HG02642 (cell line): Measurements from ENCODE around the gene ZNF451.

Experiments used
- ATAC-seq: cut with Tn5 transposase; IDR thresholded peaks from one replicate; pipeline ENCODE4 v1.9.1; 2021; ENCODE audit warnings: mild to moderate bottlenecking; ENCODE audit not compliant: unreplicated experiment, poor library complexity

The ZNF451 gene

DNA sequence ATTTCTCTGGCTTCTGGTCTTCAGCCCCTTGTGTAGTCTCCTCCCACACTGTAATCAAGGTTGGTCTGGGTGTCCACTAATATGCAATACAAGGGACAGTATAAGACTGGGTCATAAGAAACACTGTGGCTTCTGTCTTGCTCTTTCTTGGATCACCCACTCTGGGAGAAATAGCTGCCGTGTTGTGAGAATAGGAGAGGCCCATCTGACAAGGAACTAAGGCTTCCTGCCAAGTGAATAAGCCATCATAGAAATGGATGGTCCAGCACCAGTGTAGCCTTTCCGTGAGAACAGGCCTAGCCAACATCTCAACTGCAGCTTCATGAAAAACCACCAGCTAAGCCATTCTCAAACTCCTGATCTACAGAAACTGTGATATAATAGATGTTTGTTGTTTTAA lies 105.5 kb downstream of the ZNF451 start:
- ATAC-seq = no peak

DNA sequence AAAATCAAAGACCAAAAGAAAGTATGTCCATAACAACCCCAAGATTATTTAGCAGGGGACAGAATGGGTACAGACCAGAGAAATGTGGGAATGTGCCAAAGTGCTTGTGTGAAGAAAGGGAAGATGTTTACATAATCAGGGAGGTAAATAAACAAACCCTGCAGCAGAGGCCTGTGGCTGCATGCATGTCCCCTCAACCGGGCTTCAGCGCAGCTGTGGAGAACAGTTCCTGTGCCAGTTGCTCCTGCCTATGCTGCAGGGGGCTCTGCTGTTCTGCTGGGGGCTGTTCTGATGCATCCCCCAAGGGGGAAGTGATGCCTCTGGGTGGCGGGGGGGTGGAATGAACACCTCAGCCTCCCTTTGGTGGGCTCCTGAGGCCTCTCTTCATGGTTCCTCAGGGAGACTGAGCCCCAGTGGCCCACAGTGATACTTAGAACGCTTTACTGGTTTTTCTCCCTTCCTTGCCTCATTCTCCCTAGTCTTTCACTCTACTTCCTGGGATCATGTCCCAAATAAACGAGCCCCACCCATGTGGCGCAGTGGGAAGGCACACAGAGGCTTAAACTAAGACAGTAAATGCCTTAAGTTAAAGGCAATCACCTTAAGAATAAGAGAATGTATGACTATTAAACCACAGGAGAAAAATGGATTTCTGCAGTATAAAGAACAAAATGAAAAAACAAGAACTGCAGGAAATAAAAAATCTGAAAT lies 109.1 kb downstream of the ZNF451 start:
- no peak for ATAC-seq

DNA sequence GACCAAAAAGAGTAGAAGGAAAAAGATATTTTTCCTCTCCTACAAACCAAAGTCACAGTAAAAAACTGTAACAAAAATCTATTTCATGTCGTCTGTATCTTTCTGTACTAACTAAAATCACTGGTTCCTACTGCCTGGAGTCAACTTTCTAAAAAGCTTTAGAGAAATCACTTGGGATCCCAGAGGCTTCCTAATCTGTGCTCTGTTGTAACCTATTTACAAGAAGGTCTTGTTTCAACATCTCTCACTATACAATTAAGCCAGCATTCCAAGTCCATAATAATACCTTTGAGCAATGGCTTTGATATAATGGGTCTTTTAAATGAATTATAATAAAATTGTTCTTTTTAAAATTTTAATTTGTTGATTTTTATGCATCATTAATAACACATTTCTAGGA lies 111.7 kb downstream of the ZNF451 start:
- no peak for ATAC-seq

DNA sequence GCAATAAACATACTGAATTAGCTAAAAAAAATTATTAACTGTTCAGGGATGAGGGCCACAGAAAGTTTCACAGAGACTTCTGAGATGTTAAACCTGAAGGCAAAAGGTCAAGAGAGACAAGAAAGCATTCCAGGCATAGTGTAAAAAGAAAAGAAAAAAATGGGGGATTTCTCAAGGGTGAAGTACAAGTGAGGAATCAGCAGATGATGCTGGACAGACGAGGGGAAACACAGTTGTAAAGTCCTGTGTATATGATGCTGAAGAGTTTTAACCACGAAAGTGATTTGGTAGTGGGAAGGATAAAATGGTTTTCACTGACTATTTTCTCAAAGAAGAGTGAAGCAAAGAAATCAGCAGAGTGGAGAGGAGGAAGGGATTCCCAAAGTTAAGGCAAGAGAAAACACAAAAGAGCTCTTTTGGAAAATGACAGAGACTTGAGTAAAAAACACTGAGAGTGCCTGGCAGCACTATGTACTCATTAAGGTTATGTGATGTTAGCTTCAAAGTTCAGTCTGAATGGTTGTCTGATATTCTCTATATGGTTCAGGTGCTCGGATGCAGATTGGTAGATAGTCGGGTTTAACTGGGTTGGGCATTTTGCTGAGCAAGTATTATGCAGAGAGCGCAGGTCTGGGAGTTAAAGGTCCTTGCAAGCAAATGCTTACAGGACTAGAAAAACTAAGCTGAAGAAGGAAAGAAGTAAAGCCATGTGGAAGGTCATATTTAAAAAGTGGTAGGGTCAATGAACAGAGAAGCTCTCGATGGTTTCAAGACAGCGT lies 115.8 kb downstream of the ZNF451 start:
- no peak for ATAC-seq

DNA sequence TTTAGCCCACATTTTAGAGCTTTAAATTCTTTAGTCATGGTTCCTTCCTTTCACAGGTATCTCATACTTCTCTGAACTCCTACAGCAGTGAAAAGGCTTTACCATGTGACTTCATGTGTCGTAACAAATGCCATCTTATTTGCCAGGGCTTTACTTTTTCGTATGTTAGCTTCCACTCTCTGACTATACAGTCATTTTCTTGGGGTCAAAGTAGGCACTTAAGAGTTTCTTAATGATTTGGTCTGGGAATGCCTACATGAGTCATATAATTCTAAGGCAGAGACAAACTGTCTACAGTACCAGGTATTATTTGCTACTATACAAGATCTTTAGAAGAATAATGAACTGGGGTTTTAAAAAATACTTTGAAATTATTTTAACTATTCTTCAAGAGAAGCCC lies 117.2 kb downstream of the ZNF451 start:
- no peak for ATAC-seq

DNA sequence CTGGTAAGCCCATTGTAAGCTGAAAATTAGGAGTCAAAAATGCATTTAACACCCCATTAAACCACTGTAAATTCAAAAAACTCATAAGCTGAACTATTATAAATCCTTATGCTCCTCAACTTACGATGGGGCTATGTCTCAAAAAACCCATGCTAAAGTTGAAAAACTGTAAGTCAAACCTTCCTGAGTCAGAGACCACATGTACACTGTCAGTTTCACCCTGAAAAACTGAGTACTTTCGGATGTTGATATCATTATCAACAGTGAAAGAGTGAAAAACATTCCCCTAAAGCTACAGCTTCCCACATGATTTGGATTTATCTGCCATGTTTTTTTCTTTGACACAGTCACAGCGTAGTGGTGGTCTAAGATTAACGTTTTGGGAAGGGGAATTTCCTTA lies 117.9 kb downstream of the ZNF451 start:
- no peak for ATAC-seq

DNA sequence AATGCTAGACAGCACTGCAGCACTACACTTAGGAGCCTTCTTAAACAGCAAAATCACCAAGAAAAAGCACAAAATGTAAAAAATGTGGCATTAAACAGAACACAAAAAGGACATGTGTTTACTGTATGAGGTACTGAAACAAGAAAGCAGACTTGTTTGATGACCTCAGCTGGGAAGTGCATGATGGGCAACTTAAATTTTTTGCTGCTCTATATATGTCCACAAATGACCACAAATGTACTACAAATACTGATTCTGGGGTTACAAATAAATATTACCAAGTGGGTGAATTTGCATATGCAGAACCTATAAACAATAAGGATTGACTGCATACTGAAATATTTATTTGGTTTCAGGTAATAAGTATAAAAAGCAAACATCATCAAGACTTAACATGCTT lies 119.0 kb downstream of the ZNF451 start:
- no peak for ATAC-seq

DNA sequence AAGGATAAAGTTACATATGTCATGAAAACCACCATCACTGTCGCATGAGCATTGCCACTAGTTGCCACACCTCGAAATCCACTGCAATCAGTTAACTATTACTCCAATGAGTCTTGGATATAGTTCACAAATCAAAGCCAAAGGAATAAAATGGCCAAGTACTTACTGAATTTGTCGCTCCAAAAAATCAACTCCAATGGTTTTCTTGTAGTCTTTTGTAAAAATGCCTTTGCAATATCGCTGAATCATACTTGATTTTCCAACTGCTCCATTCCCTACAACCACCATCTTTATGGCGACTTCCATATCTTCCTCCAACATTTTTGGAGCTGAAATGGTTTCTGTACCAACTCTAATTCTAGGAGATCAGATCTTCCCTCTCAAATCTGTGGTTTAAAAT lies 120.1 kb downstream of the ZNF451 start:
- ATAC-seq = no peak

DNA sequence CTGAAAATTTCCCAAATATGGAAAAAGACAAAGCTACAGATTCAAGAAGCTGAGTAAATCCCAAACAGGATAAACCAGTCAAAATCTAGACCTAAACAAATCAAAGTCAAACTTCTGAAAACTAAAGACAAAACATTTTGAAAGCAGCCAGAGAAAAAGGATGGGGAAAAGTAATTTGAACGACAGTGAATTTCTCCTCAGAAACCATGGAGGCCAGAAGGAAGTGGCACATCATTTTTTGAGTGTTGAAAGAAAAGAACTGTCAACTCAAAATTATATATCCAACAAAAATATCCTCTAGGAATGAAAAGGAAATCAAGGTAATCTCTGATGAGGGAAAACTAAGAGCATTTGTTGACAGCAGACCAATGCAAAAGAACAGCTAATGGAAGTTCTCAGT lies 125.3 kb downstream of the ZNF451 start:
- ATAC-seq = no peak

DNA sequence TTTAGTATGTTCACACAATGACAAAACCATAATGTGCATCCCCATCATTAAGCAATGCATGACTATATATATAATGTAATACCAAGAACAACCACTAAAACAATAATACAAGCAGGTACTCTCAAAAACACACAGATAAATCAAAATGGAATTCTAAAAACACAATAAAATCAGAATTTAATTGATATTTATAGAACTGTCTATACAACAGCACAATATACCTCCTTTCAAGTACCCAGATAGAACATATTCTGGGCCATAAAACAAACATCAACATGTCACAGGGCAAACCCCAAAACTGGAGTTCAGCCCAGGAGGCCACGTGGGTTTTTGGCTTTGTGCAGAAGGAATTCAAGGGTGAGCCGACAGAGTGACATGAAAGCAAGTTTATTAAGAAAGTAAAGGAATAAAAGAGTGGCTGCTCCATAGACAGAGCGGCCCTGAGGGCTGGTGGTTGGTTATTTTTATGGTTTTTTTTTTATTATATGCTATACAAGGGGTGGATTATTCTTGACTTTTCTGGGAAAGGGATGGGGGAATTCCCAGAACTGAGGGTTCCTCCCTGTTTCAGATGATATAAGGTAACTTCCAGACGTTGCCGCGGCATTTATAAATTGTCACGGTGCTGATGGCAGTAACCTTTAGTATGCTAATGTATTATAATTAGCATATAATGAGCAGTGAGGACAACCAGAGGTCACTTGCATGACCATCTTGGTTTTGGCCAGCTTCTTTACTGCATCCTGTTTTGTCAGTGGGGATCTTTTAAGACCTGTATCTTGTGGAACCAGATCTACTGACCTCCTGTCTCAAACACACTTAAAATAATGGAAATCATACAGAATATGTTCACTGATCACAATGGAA lies 126.5 kb downstream of the ZNF451 start:
- ATAC-seq = no peak

DNA sequence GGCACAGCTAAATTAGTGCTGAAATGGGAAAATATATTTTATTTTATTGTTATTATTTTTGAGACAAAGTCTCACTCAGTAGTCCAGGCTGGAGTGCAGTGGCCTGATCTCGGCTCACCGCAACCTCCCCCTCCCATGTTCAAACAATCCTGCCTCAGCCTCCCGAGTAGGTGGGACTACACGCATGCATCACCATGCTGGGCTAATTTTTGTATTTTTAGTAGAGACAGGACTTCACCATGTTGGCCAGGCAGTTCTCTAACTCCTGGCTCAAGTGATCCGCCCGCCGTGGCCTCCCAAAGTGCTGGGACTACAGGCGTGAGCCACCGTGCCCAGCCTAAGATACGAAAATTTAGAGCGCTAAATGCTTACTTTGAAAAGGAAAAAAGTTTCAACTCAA lies 127.3 kb downstream of the ZNF451 start:
- no peak for ATAC-seq
